HepG2 (cell line): ENCODE data around the gene PHF19. TPM values are rescaled to one million over a fixed set of nuclear protein-coding genes. Genes with fewer than 3 reads are reported as not detected.

ENCODE experiments used
- CBFB ChIP-seq: sonication (generic); formaldehyde crosslinking; IDR thresholded peaks from 2 replicates; pipeline ENCODE4 v1.4.0; 2020; ENCODE audit warnings: missing genetic modification reagents
- CREM ChIP-seq, 2 experiments: sonication (generic) in 1 of 2; formaldehyde crosslinking in 1 of 2; IDR thresholded peaks; 2 replicates each; pipeline versions ENCODE4 v1.4.0 to v1.6.1; 2016 to 2020; ENCODE audit warnings: antibody characterized with exemption in 1 of 2, mild to moderate bottlenecking in 1 of 2, missing genetic modification reagents in 1 of 2
- DMAP1 ChIP-seq: IDR thresholded peaks from 2 replicates; pipeline ENCODE4 v1.6.1; 2016
- EEA1 ChIP-seq: sonication (generic); formaldehyde crosslinking; IDR thresholded peaks from 2 replicates; pipeline ENCODE4 v1.5.1; 2020; ENCODE audit warnings: mild to moderate bottlenecking, missing genetic modification reagents, borderline replicate concordance
- GABPB1 ChIP-seq: IDR thresholded peaks from 2 replicates; pipeline ENCODE4 v1.6.1; 2016; ENCODE audit warnings: mild to moderate bottlenecking, missing genetic modification reagents, moderate library complexity, missing compliant biosample characterization
- GATAD2A ChIP-seq: IDR thresholded peaks from 2 replicates; pipeline ENCODE4 v1.6.1; 2016
- GTF2F1 ChIP-seq: fragments of 150-350 bp; IDR thresholded peaks from 2 replicates; pipeline ENCODE4 v1.6.1; 2014; ENCODE audit warnings: low read length
- HNF4G ChIP-seq, 2 experiments: sonication (generic) in 1 of 2; formaldehyde crosslinking in 1 of 2; IDR thresholded peaks; 2 replicates each; pipeline versions ENCODE4 v1.4.0 to v1.6.1; 2011 to 2020; ENCODE audit warnings: borderline replicate concordance in 2 of 2, low read depth in 2 of 2, mild to moderate bottlenecking in 2 of 2, low read length in 1 of 2, missing genetic modification reagents in 1 of 2, moderate library complexity in 1 of 2
- IRF2 ChIP-seq: IDR thresholded peaks from 2 replicates; pipeline ENCODE4 v1.6.1; 2018; ENCODE audit warnings: missing genetic modification reagents, missing compliant biosample characterization
- NBN ChIP-seq: fragments of 450-650 bp; conservative IDR thresholded peaks from 2 replicates; pipeline ENCODE4 v1.6.1; 2017
- RBFOX2 ChIP-seq: fragments of 200-400 bp; formaldehyde crosslinking; IDR thresholded peaks from 2 replicates; pipeline ENCODE4 v1.6.1; 2017; ENCODE audit warnings: low read depth, mild to moderate bottlenecking, low read length
- SOX13 ChIP-seq, 3 experiments: fragments of 450-650 bp in 1 of 3; sonication (generic) in 1 of 3; formaldehyde crosslinking in 1 of 3; IDR thresholded peaks in 2 of 3; conservative IDR thresholded peaks in 1 of 3; 2 replicates each; pipeline versions ENCODE4 v1.5.0 to v1.6.1; 2016 to 2020; ENCODE audit warnings: antibody characterized with exemption in 1 of 3, mild to moderate bottlenecking in 1 of 3, missing compliant biosample characterization in 1 of 3, missing genetic modification reagents in 1 of 3, moderate library complexity in 1 of 3
- SOX6 ChIP-seq, 2 experiments: fragments of 450-650 bp in 1 of 2; sonication (generic) in 1 of 2; formaldehyde crosslinking in 1 of 2; IDR thresholded peaks; 2 replicates each; pipeline versions ENCODE4 v1.4.0 to v1.6.1; 2017 to 2020; ENCODE audit warnings: antibody characterized with exemption in 1 of 2, mild to moderate bottlenecking in 1 of 2, missing genetic modification reagents in 1 of 2
- SPEN ChIP-seq: sonication (generic); formaldehyde crosslinking; IDR thresholded peaks from 2 replicates; pipeline ENCODE4 v1.5.1; 2020; ENCODE audit warnings: low read depth, mild to moderate bottlenecking, missing genetic modification reagents
- SRSF9 ChIP-seq: fragments of 200-400 bp; formaldehyde crosslinking; IDR thresholded peaks from 2 replicates; pipeline ENCODE4 v1.6.1; 2018; ENCODE audit warnings: borderline replicate concordance, mild to moderate bottlenecking, low read depth, low read length; ENCODE audit not compliant: insufficient read depth, poor library complexity, severe bottlenecking
- ZFP36L1 ChIP-seq: sonication (generic); formaldehyde crosslinking; IDR thresholded peaks from 2 replicates; pipeline ENCODE4 v1.8.0; 2022; ENCODE audit warnings: mild to moderate bottlenecking, missing genetic modification reagents, moderate library complexity
- ZNF550 ChIP-seq: sonication (generic); formaldehyde crosslinking; IDR thresholded peaks from 2 replicates; pipeline ENCODE4 v1.4.0; 2020; ENCODE audit warnings: mild to moderate bottlenecking, missing genetic modification reagents, borderline replicate concordance
- ZNF558 ChIP-seq: sonication (generic); formaldehyde crosslinking; IDR thresholded peaks from 2 replicates; pipeline ENCODE4 v1.9.0; 2022; ENCODE audit warnings: mild to moderate bottlenecking, missing genetic modification reagents, borderline replicate concordance
- ZSCAN22 ChIP-seq: sonication (generic); formaldehyde crosslinking; IDR thresholded peaks from 2 replicates; pipeline ENCODE4 v1.4.0; 2020; ENCODE audit warnings: mild to moderate bottlenecking, missing genetic modification reagents
- polyA plus RNA-seq, 8 experiments: library from polyadenylated mRNA; depleted of rRNA in 3 of 8; stranded (reverse) in 7 of 8; unstranded in 1 of 8; fragments of >200 nt; fragmentation: Illumina TruSeq in 4 of 8; extraction: Trizol in 4 of 8; gene quantifications; 2 replicates each; pipeline versions ENCODE4 v1.2.1 to v1.2.3, GENCODE V29; 2011 to 2016; ENCODE audit warnings: low read depth in 4 of 8, missing spikeins in 1 of 8, mixed read lengths in 1 of 8; ENCODE audit not compliant: insufficient read depth in 1 of 8
- total RNA-seq, 5 experiments: library from RNA; depleted of rRNA; stranded (reverse); fragments of >200 nt; fragmentation: Illumina TruSeq; extraction: Trizol; gene quantifications; 2 replicates each; pipeline ENCODE4 v1.2.3, GENCODE V29; 2016; ENCODE audit warnings: low read depth in 1 of 5
- TF ChIP-seq, protein P1 (sequence below): sonication (generic); formaldehyde crosslinking; IDR thresholded peaks from 2 replicates; pipeline ENCODE4 v1.4.0; 2020; ENCODE audit warnings: mild to moderate bottlenecking, missing genetic modification reagents
- TF ChIP-seq, protein P2 (sequence below): IDR thresholded peaks from 2 replicates; pipeline ENCODE4 v1.6.1; 2016; ENCODE audit warnings: mild to moderate bottlenecking, missing biosample characterization, missing genetic modification reagents
- TF ChIP-seq, protein P3 (sequence below): IDR thresholded peaks from 2 replicates; pipeline ENCODE4 v1.6.1; 2016; ENCODE audit warnings: low read depth, missing genetic modification reagents, missing compliant biosample characterization

PHF19 gene
- total and polyA plus RNA-seq, 2 of the 13 experiments (the other 11 are each of a cell fraction or from before 2014, with no cell fraction given), result 29.7 to 41.3 TPM

DNA sequence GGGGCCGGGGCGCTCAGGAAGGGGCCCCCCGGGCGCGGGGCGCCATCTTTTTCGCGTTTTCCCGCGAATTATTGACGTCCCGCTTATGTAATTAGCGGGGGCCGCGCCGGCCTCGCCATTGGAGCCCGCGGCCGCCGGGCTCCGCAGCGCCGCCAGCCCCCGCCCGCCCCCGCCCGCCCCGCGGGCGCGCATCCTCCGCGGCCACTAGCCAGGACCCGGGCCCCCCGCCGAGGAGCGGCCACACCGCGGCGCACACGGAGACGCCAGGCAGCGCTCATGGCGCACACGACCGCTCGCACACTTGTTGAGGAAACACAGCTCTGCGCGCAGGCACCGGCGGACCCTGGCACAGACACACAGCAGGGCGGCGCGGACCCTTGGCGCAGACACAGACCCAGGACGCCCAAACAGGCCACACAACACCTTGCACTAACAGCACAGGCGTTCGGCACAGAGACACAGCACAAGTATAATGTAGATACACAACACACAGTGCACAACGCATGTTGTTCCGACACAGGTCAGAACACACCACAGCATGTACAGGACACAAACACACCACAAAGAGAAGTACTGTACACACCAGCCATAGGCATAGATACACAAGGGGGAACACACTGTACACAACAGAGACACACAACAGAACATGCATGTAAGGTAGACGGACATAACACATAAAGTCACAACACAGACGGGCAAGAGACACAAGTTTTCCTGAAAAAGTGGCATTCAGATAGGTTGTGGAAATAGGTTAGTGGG lies 467 bp upstream of the PHF19 start (continued):
- TF ChIP-seq HNF4G (IDR thresholded peaks at IDR 0.05; ENCODE audit: borderline replicate concordance, low read depth, low read length) (no peak), HNF4G (CRISPR knock-in tag; IDR thresholded peaks at IDR 0.05; ENCODE audit: borderline replicate concordance, low read depth) (peak; percentile 61; the same call in 1 of the 2 replicates), GTF2F1 (no peak), NBN (no peak), ZSCAN22 (CRISPR knock-in tag) (no peak), SOX6 (IDR thresholded peaks at IDR 0.05) (no peak), SOX6 (CRISPR knock-in tag; IDR thresholded peaks at IDR 0.05) (0 out of 2 replicates have a peak, but pooled peaks have one; percentile 32), EEA1 (CRISPR knock-in tag) (peak; percentile 11; the same call in 1 of the 2 replicates), SPEN (CRISPR knock-in tag) (0 out of 2 replicates have a peak, but pooled peaks have one; percentile 26), CBFB (CRISPR knock-in tag) (no peak), RBFOX2 (peak; percentile 57; the same call in 1 of the 2 replicates), SRSF9 (no peak), SOX13 (IDR thresholded peaks at IDR 0.05) (no peak), SOX13 (CRISPR knock-in tag; conservative IDR thresholded peaks at IDR 0.05 in 1 of 2, IDR thresholded peaks at IDR 0.05 in 1 of 2) (no peak), CREM (IDR thresholded peaks at IDR 0.05) (no peak), CREM (CRISPR knock-in tag; IDR thresholded peaks at IDR 0.05) (no peak), IRF2 (CRISPR knock-in tag) (peak; percentile 48; the same call in 1 of the 2 replicates), ZNF550 (no peak), ZNF558 (CRISPR knock-in tag) (peak; percentile 39; the same call in 1 of the 2 replicates), ZFP36L1 (no peak), DMAP1 (CRISPR knock-in tag) (peak; percentile 77; the same call in 1 of the 2 replicates), GATAD2A (CRISPR knock-in tag) (peak; percentile 47; the same call in 1 of the 2 replicates), GABPB1 (CRISPR knock-in tag) (peak; percentile 66)
- TF ChIP-seq, protein P1, sequence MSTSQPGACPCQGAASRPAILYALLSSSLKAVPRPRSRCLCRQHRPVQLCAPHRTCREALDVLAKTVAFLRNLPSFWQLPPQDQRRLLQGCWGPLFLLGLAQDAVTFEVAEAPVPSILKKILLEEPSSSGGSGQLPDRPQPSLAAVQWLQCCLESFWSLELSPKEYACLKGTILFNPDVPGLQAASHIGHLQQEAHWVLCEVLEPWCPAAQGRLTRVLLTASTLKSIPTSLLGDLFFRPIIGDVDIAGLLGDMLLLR, result no peak; the same call in 1 of the 2 replicates
- TF ChIP-seq, protein P2, sequence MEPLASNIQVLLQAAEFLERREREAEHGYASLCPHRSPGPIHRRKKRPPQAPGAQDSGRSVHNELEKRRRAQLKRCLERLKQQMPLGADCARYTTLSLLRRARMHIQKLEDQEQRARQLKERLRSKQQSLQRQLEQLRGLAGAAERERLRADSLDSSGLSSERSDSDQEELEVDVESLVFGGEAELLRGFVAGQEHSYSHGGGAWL (CRISPR knock-in tag), result 0 out of 2 replicates have a peak, but pooled peaks have one; percentile 47
- TF ChIP-seq, protein P3, sequence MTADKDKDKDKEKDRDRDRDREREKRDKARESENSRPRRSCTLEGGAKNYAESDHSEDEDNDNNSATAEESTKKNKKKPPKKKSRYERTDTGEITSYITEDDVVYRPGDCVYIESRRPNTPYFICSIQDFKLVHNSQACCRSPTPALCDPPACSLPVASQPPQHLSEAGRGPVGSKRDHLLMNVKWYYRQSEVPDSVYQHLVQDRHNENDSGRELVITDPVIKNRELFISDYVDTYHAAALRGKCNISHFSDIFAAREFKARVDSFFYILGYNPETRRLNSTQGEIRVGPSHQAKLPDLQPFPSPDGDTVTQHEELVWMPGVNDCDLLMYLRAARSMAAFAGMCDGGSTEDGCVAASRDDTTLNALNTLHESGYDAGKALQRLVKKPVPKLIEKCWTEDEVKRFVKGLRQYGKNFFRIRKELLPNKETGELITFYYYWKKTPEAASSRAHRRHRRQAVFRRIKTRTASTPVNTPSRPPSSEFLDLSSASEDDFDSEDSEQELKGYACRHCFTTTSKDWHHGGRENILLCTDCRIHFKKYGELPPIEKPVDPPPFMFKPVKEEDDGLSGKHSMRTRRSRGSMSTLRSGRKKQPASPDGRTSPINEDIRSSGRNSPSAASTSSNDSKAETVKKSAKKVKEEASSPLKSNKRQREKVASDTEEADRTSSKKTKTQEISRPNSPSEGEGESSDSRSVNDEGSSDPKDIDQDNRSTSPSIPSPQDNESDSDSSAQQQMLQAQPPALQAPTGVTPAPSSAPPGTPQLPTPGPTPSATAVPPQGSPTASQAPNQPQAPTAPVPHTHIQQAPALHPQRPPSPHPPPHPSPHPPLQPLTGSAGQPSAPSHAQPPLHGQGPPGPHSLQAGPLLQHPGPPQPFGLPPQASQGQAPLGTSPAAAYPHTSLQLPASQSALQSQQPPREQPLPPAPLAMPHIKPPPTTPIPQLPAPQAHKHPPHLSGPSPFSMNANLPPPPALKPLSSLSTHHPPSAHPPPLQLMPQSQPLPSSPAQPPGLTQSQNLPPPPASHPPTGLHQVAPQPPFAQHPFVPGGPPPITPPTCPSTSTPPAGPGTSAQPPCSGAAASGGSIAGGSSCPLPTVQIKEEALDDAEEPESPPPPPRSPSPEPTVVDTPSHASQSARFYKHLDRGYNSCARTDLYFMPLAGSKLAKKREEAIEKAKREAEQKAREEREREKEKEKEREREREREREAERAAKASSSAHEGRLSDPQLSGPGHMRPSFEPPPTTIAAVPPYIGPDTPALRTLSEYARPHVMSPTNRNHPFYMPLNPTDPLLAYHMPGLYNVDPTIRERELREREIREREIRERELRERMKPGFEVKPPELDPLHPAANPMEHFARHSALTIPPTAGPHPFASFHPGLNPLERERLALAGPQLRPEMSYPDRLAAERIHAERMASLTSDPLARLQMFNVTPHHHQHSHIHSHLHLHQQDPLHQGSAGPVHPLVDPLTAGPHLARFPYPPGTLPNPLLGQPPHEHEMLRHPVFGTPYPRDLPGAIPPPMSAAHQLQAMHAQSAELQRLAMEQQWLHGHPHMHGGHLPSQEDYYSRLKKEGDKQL, result peak; percentile 5; the same call in 1 of the 2 replicates
